Endothelial cell of umbilical vein (primary cell): ENCODE measurements around the gene ETV7. TPM values are rescaled to one million over a fixed set of nuclear protein-coding genes. Genes with fewer than 3 reads are reported as not detected.

ENCODE experiments used
- BruUV-seq: library from RNA; stranded (reverse); fragments of 400-500 nt; replicated peaks from 2 replicates; lab custom pipeline; 2021; lab: Mats Ljungman, UMichigan
- CTCF ChIA-PET: fragments of 300-600, 350-600 bp; sonication (Branson Sonifier 250); formaldehyde crosslinking; loops from one replicate; lab custom pipeline; 2021; ENCODE audit warnings: antibody characterized with exemption, inconsistent platforms; lab: Charles Lee
- POLR2A ChIA-PET: fragments of 300-600, 350-600 bp; sonication (Branson Sonifier 250); formaldehyde crosslinking; loops from one replicate; lab custom pipeline; 2021; ENCODE audit warnings: antibody characterized with exemption, inconsistent platforms; lab: Charles Lee
- DNase-seq: peaks from one replicate; pipeline ENCODE4 v3.0.0-alpha.2; 2011; ENCODE audit warnings: low read depth, low spot score
- FAIRE-seq: peaks from 2 replicates; lab custom pipeline; 2011; peaks lifted over from hg19 to GRCh38; lab: Jason Lieb, UNC
- H2AFZ ChIP-seq: 2 replicates; pipeline ENCODE4 v1.6.0; 2012; ENCODE audit warnings: low read depth, low read length, control low read depth, inconsistent platforms
- H3K27ac ChIP-seq: 2 replicates; pipeline ENCODE4 v1.5.1; 2011; ENCODE audit warnings: low read depth, mild to moderate bottlenecking, control low read depth, low read length, moderate library complexity; ENCODE audit not compliant: insufficient read depth
- H3K27me3 ChIP-seq, 2 experiments: 2 replicates each; pipeline versions ENCODE4 v1.6.0 to v1.6.1; 2011; ENCODE audit warnings: low read length in 2 of 2, mixed read lengths in 1 of 2; ENCODE audit not compliant: control insufficient read depth in 2 of 2, insufficient read depth in 2 of 2
- H3K36me3 ChIP-seq, 2 experiments: 2 replicates in 1 of 2; 3 replicates in 1 of 2; pipeline ENCODE4 v1.5.1; 2011; ENCODE audit warnings: low read length in 2 of 2, mild to moderate bottlenecking in 1 of 2, moderate library complexity in 1 of 2; ENCODE audit not compliant: control insufficient read depth in 2 of 2, insufficient read depth in 2 of 2; ENCODE audit errors: extremely low read depth in 1 of 2
- H3K4me1 ChIP-seq: 3 replicates; pipeline ENCODE4 v1.5.1; 2011; ENCODE audit warnings: mild to moderate bottlenecking, low read length; ENCODE audit not compliant: control insufficient read depth, insufficient read depth; ENCODE audit errors: extremely low read depth
- H3K4me2 ChIP-seq: 2 replicates; pipeline ENCODE4 v1.6.1; 2011; ENCODE audit warnings: low read length, control low read depth, mixed read lengths; ENCODE audit not compliant: insufficient read depth
- H3K4me3 ChIP-seq, 3 experiments: fragments of 200-600 bp in 1 of 3; sonication (generic), shearing (Covaris generic) in 1 of 3; replicated peaks in 1 of 3; 2 replicates each; pipeline ENCODE4 v1.5.1; 2011 to 2016; ENCODE audit warnings: control low read depth in 3 of 3, low read length in 3 of 3, mild to moderate bottlenecking in 2 of 3, inconsistent platforms in 1 of 3, low read depth in 1 of 3, moderate library complexity in 1 of 3; ENCODE audit not compliant: insufficient read depth in 1 of 3
- H3K79me2 ChIP-seq: 2 replicates; pipeline ENCODE4 v1.6.0; 2012; ENCODE audit warnings: low read length, inconsistent platforms; ENCODE audit not compliant: control insufficient read depth, insufficient read depth
- H3K9ac ChIP-seq: replicated peaks from 2 replicates; pipeline ENCODE3; 2011; ENCODE audit warnings: low read length, control low read depth; ENCODE audit not compliant: insufficient read depth; ENCODE audit errors: extremely low read depth
- H3K9me1 ChIP-seq: replicated peaks from 3 replicates; pipeline ENCODE4 v1.6.0; 2011; ENCODE audit warnings: mild to moderate bottlenecking, low read length; ENCODE audit not compliant: control insufficient read depth, insufficient read depth; ENCODE audit errors: extremely low read depth
- H3K9me3 ChIP-seq: replicated peaks from 2 replicates; pipeline ENCODE4 v1.5.1; 2012; ENCODE audit warnings: low read length, inconsistent platforms; ENCODE audit not compliant: control insufficient read depth, insufficient read depth
- H4K20me1 ChIP-seq: replicated peaks from 2 replicates; pipeline ENCODE3; 2011; ENCODE audit warnings: mild to moderate bottlenecking, low read length; ENCODE audit not compliant: control insufficient read depth, insufficient read depth; ENCODE audit errors: extremely low read depth
- CTCF ChIP-seq, 2 donors: IDR thresholded peaks; 1 replicate in 1 of 2; 2 replicates in 1 of 2; pipeline ENCODE4 v1.5.1; 2011; ENCODE audit warnings: low read length in 2 of 2, mild to moderate bottlenecking in 2 of 2, moderate library complexity in 2 of 2, control low read depth in 1 of 2, inconsistent platforms in 1 of 2, low read depth in 1 of 2; ENCODE audit not compliant: insufficient read depth in 1 of 2; ENCODE audit errors: extremely low read depth in 1 of 2
- EZH2 ChIP-seq: IDR thresholded peaks from 2 replicates; pipeline ENCODE4 v1.6.1; 2012; ENCODE audit warnings: borderline replicate concordance, low read depth, mild to moderate bottlenecking, moderate library complexity, low read length, inconsistent platforms; ENCODE audit not compliant: severe bottlenecking
- FOS ChIP-seq: IDR thresholded peaks from 2 replicates; pipeline ENCODE4 v1.6.1; 2011; ENCODE audit warnings: mild to moderate bottlenecking, low read length, moderate library complexity, borderline replicate concordance; ENCODE audit not compliant: insufficient read depth
- GATA2 ChIP-seq: IDR thresholded peaks from 2 replicates; pipeline ENCODE4 v1.7.0; 2011; ENCODE audit warnings: low read depth, mild to moderate bottlenecking, moderate library complexity, mixed read lengths, low read length; ENCODE audit not compliant: insufficient read length, insufficient read depth
- JUN ChIP-seq: IDR thresholded peaks from 2 replicates; pipeline ENCODE4 v1.6.1; 2011; ENCODE audit warnings: borderline replicate concordance, low read depth; ENCODE audit not compliant: insufficient read length, insufficient read depth
- MAX ChIP-seq: IDR thresholded peaks from 2 replicates; pipeline ENCODE4 v1.6.1; 2011; ENCODE audit not compliant: insufficient read depth, insufficient read length
- MYC ChIP-seq: IDR thresholded peaks from one replicate; pipeline ENCODE4 v1.6.1; 2011; ENCODE audit warnings: mild to moderate bottlenecking, low read depth, low read length
- POLR2A ChIP-seq: IDR thresholded peaks from 2 replicates; pipeline ENCODE4 v1.6.1; 2012; ENCODE audit warnings: low read depth, mild to moderate bottlenecking, control low read depth, low read length
- POLR2AphosphoS5 ChIP-seq: IDR thresholded peaks from 2 replicates; pipeline ENCODE4 v1.6.1; 2012; ENCODE audit warnings: low read depth, mild to moderate bottlenecking, control low read depth, low read length, moderate library complexity; ENCODE audit not compliant: insufficient read depth
- dilution Hi-C: fragments of 300-500 bp; cut with MboI; formaldehyde crosslinking; loops from one replicate; pipeline ENCODE4 v1.15.0; 2019; ENCODE audit warnings: low sequenced_read_pairs; ENCODE audit not compliant: extremely low pct_ligation_motif_present
- intact Hi-C: fragments of 100-400 bp; cut with micrococcal nuclease; formaldehyde crosslinking; loops from one replicate; pipeline ENCODE4 v1.10.0; 2022
- polyA plus RNA-seq, 4 experiments: library from polyadenylated mRNA; depleted of rRNA in 3 of 4; stranded (reverse) in 3 of 4; unstranded in 1 of 4; fragments of >200 nt; gene quantifications; 2 replicates each; pipeline versions ENCODE4 v1.2.1 to v1.2.3, GENCODE V29; 2011 to 2012; ENCODE audit warnings: missing spikeins in 1 of 4
- total RNA-seq: library from RNA; stranded (reverse); gene quantifications from 2 replicates; pipeline ENCODE4 v1.2.3, GENCODE V29; 2021

ETV7 gene
- total and polyA plus RNA-seq, 2 donors (not counting 3 experiments of a cell fraction or from before 2014, with no cell fraction given), result 0.23 to 0.58 TPM

- H3K36me3 ChIP-seq, result no peaks in the 10 kb centered on the region
- no peaks in the 10 kb centered on the region for H3K9me3 ChIP-seq
- TF ChIP-seq POLR2AphosphoS5 (no peak), EZH2 (no peak), POLR2A (no peak), MAX (no peak), FOS (no peak), MYC (no peak), CTCF (IDR thresholded peaks at IDR 0.05; ENCODE audit: extremely low read depth in 1 of 2, insufficient read depth in 1 of 2, low read depth in 1 of 2, low read length in 2 of 2) (no peak), GATA2 (no peak), JUN (no peak)
- no peaks in the 10 kb centered on the region for H3K9me1 ChIP-seq
- ChIA-PET CTCF (interaction anchor here (1.0 to 3.2 kb wide), 4 partner anchors 9 to 67 kb away, joined by 3 to 11 read pairs (median 5); no protein-coding TSS in a partner anchor), POLR2A (no interaction called here)
- H3K27ac ChIP-seq, result no peak overlapping the region
- BruUV-seq, result no TSS peak
- no peak overlapping the region for H3K9ac ChIP-seq
- no peak for DNase-seq
- intact Hi-C loops (no loop called here), dilution Hi-C loops (no loop called here)
- peaks cover 9% of the 10 kb centered on the region for H3K4me1 ChIP-seq
- peaks cover 4 to 10% of the 10 kb centered on the region in 2 experiments for H3K27me3 ChIP-seq
- no peak overlapping the region for H2AFZ ChIP-seq
- no peaks in the 10 kb centered on the region for H4K20me1 ChIP-seq
- FAIRE-seq, result no peak
- H3K4me2 ChIP-seq, result no peak overlapping the region
- no peaks in the 10 kb centered on the region for H3K79me2 ChIP-seq
- no peak overlapping the region for H3K4me3 ChIP-seq
Observed at GRCh38 chr6:36368921-36369865, 18.3 kb downstream of the ETV7 start.
